Measurements from ENCODE around the gene NDUFAF2. TPM values are rescaled to one million over a fixed set of nuclear protein-coding genes. Genes with fewer than 3 reads are reported as not detected.

Gene NDUFAF2
- polyA plus RNA-seq, 1 of the 3 experiments (the other 2 are of a cell fraction) = 33.4 TPM

DNA sequence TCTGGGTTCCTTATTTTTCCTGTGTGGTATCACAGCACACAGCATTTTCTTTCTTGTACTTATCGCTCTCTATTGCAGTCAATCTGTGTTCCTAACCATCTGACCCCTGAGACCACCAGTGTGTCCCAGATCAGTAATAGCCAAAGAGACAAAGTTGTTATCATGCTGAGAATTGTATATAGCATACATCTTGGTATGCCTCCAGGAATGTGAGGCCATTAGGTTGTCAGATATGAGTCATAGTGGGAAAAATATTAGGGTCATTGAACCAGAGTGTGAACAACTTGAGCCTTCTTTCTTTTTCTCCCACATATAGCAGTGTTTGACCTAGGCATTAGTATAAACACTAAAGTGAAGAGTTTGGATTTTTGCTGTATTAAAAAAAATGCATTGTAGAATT, 106.3 kb downstream of the NDUFAF2 start (continued):
- TF ChIP-seq, protein P1, sequence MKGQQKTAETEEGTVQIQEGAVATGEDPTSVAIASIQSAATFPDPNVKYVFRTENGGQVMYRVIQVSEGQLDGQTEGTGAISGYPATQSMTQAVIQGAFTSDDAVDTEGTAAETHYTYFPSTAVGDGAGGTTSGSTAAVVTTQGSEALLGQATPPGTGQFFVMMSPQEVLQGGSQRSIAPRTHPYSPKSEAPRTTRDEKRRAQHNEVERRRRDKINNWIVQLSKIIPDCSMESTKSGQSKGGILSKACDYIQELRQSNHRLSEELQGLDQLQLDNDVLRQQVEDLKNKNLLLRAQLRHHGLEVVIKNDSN (IDR thresholded peaks at IDR 0.05; ENCODE audit: borderline replicate concordance, low read depth) = no peak
- TF ChIP-seq GABPA (IDR thresholded peaks at IDR 0.05; ENCODE audit: low read depth) (no peak), EP300 (IDR thresholded peaks at IDR 0.05; ENCODE audit: borderline replicate concordance in 1 of 2, low read depth in 1 of 2, low read length in 1 of 2) (peak in 1 of 2 experiments; percentile 29; a peak in 1 of 4 replicates), ELF1 (IDR thresholded peaks at IDR 0.05) (no peak), MEF2A (IDR thresholded peaks at IDR 0.05; ENCODE audit: borderline replicate concordance, low read depth) (no peak), NRF1 (IDR thresholded peaks at IDR 0.05; ENCODE audit: low read depth, low read length) (no peak)
- TF ChIP-seq, protein P2, sequence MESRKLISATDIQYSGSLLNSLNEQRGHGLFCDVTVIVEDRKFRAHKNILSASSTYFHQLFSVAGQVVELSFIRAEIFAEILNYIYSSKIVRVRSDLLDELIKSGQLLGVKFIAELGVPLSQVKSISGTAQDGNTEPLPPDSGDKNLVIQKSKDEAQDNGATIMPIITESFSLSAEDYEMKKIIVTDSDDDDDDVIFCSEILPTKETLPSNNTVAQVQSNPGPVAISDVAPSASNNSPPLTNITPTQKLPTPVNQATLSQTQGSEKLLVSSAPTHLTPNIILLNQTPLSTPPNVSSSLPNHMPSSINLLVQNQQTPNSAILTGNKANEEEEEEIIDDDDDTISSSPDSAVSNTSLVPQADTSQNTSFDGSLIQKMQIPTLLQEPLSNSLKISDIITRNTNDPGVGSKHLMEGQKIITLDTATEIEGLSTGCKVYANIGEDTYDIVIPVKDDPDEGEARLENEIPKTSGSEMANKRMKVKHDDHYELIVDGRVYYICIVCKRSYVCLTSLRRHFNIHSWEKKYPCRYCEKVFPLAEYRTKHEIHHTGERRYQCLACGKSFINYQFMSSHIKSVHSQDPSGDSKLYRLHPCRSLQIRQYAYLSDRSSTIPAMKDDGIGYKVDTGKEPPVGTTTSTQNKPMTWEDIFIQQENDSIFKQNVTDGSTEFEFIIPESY (IDR thresholded peaks at IDR 0.05; ENCODE audit: borderline replicate concordance, low read depth) = no peak

DNA sequence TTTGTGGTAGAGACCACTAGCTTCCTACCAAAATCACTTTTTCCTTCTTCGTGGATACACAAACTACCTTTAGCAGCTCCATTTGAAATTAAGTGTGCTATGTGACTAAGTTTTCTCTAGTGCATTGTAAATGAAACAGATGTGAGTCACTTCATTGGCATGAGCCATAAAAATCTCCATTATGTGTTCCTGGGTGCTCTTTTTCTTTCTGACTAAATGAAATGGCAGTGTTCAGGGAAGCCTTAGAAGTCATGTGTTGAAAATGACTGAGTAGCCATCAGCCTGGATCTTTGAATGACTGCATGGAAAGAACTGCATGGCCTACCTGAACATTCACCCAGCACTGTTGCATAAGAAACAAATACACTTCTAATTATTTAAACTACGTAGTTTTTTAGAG, 107.9 kb downstream of the NDUFAF2 start:
- H3K4me1 ChIP-seq (ENCODE audit: control insufficient read depth in 1 of 2, insufficient read depth in 2 of 2, low read depth in 1 of 2, low read length in 1 of 2) = peaks cover 0 to 17% of the 10 kb centered on the region in 2 experiments; a peak in 2 of 4 replicates
- no peak overlapping the region; the same call in 1 of the 2 replicates for H3K9ac ChIP-seq
- H4K20me1 ChIP-seq (ENCODE audit: insufficient read depth) = no peaks in the 10 kb centered on the region
- CTCF ChIA-PET = interaction anchor here (2.2 kb wide), 1 partner anchor 605 kb away, joined by 6 read pairs; no protein-coding TSS in a partner anchor
- no peaks in the 10 kb centered on the region for H3K9me3 ChIP-seq
- H3K4me2 ChIP-seq = 0 out of 2 replicates have a peak overlapping the region, but pooled peaks have one; percentile 3
- peak overlapping the region; percentile 2; the same call in 1 of the 2 replicates for H2AFZ ChIP-seq (ENCODE audit: low read depth)
- WGBS (ENCODE audit: low lambda C conversion rate) = 60% methylated on average over 2 of the region's 2 CpGs
- H3K79me2 ChIP-seq (ENCODE audit: insufficient read depth) = no peaks in the 10 kb centered on the region
- no peak for DNase-seq
- H3K27me3 ChIP-seq (ENCODE audit: insufficient read depth) = no peaks in the 10 kb centered on the region
- H3K36me3 ChIP-seq (replicated peaks in 1 of 2; ENCODE audit: control insufficient read depth in 1 of 2, insufficient read depth in 2 of 2, low read length in 1 of 2) = no peaks in the 10 kb centered on the region
- peaks cover 9% of the 10 kb centered on the region for H3F3A ChIP-seq (replicated peaks; ENCODE audit: insufficient read depth)
- H3K4me3 ChIP-seq (ENCODE audit: low read depth in 2 of 2, low read length in 1 of 2) = no peak overlapping the region
- peak; percentile 76 for TF ChIP-seq JUND (IDR thresholded peaks at IDR 0.05)
- TF ChIP-seq TEAD4 (IDR thresholded peaks at IDR 0.05; ENCODE audit: borderline replicate concordance, insufficient read depth) = peak; percentile 37; the same call in 1 of the 2 replicates
- no peak for TF ChIP-seq FOXM1 (IDR thresholded peaks at IDR 0.05; ENCODE audit: low read depth)
- peak in 1 of 2 experiments; percentile 22; a peak in 1 of 4 replicates for TF ChIP-seq EP300 (IDR thresholded peaks at IDR 0.05; ENCODE audit: borderline replicate concordance in 1 of 2, low read depth in 1 of 2, low read length in 1 of 2)
- TF ChIP-seq, protein P3, sequence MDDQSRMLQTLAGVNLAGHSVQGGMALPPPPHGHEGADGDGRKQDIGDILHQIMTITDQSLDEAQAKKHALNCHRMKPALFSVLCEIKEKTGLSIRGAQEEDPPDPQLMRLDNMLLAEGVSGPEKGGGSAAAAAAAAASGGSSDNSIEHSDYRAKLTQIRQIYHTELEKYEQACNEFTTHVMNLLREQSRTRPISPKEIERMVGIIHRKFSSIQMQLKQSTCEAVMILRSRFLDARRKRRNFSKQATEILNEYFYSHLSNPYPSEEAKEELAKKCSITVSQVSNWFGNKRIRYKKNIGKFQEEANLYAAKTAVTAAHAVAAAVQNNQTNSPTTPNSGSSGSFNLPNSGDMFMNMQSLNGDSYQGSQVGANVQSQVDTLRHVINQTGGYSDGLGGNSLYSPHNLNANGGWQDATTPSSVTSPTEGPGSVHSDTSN (IDR thresholded peaks at IDR 0.05) = peak; percentile 59
- TF ChIP-seq EZH2phosphoT487 (IDR thresholded peaks at IDR 0.05; ENCODE audit: borderline replicate concordance, low read depth) = no peak
- peak; percentile 81 for TF ChIP-seq FOSL2 (IDR thresholded peaks at IDR 0.05; ENCODE audit: borderline replicate concordance, low read depth)
- peak; percentile 73; the same call in 1 of the 2 replicates for TF ChIP-seq YY1 (IDR thresholded peaks at IDR 0.05; ENCODE audit: low read depth)
- peak overlapping the region in 1 of 2 experiments; percentile 63; a peak in 2 of 4 replicates for H3K27ac ChIP-seq (ENCODE audit: low read depth in 2 of 2, low read length in 1 of 2)
- H3K9me2 ChIP-seq = no peaks in the 10 kb centered on the region
- POLR2A ChIA-PET = no interaction called here

All from SK-N-SH (cell line).